Right lobe of liver (tissue), 4 donors: ENCODE measurements around the gene ETNK1.
A peak's percentile ranks its signal among the peaks of the same experiment; 100 is the strongest.

Experiments used
- CTCF ChIP-seq, 4 donors: fragments of 200-600 bp in 3 of 4; fragments of 450-650 bp in 1 of 4; IDR thresholded peaks; one replicate each; pipeline versions ENCODE4 v1.5.1 to v1.8.0; 2016 to 2022; ENCODE audit warnings: antibody characterized with exemption in 4 of 4, mild to moderate bottlenecking in 2 of 4
- POLR2A ChIP-seq: fragments of 450-650 bp; IDR thresholded peaks from one replicate; pipeline ENCODE4 v1.6.1; 2017; ENCODE audit warnings: antibody characterized with exemption, mild to moderate bottlenecking
- donor health status: DM: no; HTN: no; CAD: no.
- donor health status: DM: no; HTN: no; CAD: no.
- donor health status: DM: no; HTN: yes; CAD: no.

- TF ChIP-seq CTCF (IDR thresholded peaks at IDR 0.05) (peak; percentile 42 to 70 (median 64)), POLR2A (no peak)
These were observed 7.0 kb downstream of the ETNK1 start for GRCh38 chr12:22631863-22632463.
